Dedifferentiated amniotic fluid mesenchymal stem cell (primary cell): ENCODE results near the gene NFIC.
"Not testable (repeated sequence)": the region's sequence is repeated elsewhere in the genome, so short reads cannot be mapped to it uniquely, and the experiment has no call there.

Experiments
- DNase-seq: peaks from one replicate; pipeline ENCODE4 v3.0.0-alpha.2; 2016; ENCODE audit errors: extremely low spot score

NFIC gene

GRCh38 chr19:3373971-3374368 is 7.6 kb downstream of the NFIC start:
- no peak for DNase-seq

GRCh38 chr19:3374369-3375112 is 8.2 kb downstream of the NFIC start:
- no peak for DNase-seq

- DNase-seq: no peak
Observed at GRCh38 chr19:3375221-3376090, 9.1 kb downstream of the NFIC start.

- not testable (repeated sequence) for DNase-seq
Observed at GRCh38 chr19:3376091-3376455, 9.7 kb downstream of the NFIC start.

- DNase-seq: no peak
Observed at GRCh38 chr19:3378352-3379150, 12.2 kb downstream of the NFIC start.

GRCh38 chr19:3380829-3381228 is 14.4 kb downstream of the NFIC start:
- DNase-seq: no peak

GRCh38 chr19:3381701-3382372 is 15.5 kb downstream of the NFIC start:
- DNase-seq: no peak

GRCh38 chr19:3382460-3383100 is 16.2 kb downstream of the NFIC start:
- no peak for DNase-seq

GRCh38 chr19:3383121-3383722 is 16.8 kb downstream of the NFIC start:
- DNase-seq: no peak

- DNase-seq: no peak
Observed at GRCh38 chr19:3386447-3387234, 20.3 kb downstream of the NFIC start.

GRCh38 chr19:3387645-3388589 is 21.5 kb downstream of the NFIC start:
- no peak for DNase-seq

- no peak for DNase-seq
Observed at GRCh38 chr19:3389446-3389778, 23.0 kb downstream of the NFIC start.

- DNase-seq: no peak
Observed at GRCh38 chr19:3389876-3390371, 23.5 kb downstream of the NFIC start.

- not testable (repeated sequence) for DNase-seq
Observed at GRCh38 chr19:3391911-3392310, 25.5 kb downstream of the NFIC start.

- DNase-seq: no peak
Observed at GRCh38 chr19:3392480-3392879, 26.1 kb downstream of the NFIC start.

- DNase-seq: no peak
Observed at GRCh38 chr19:3396881-3397265, 30.5 kb downstream of the NFIC start.

GRCh38 chr19:3397266-3398022 is 31.1 kb downstream of the NFIC start:
- no peak for DNase-seq
